Measurements from ENCODE around the gene SPOCK2. TPM values are rescaled to one million over a fixed set of nuclear protein-coding genes. Genes with fewer than 3 reads are reported as not detected.

Gene SPOCK2
- total RNA-seq, 1 experiment from 2014 or later = 0.32 TPM

DNA sequence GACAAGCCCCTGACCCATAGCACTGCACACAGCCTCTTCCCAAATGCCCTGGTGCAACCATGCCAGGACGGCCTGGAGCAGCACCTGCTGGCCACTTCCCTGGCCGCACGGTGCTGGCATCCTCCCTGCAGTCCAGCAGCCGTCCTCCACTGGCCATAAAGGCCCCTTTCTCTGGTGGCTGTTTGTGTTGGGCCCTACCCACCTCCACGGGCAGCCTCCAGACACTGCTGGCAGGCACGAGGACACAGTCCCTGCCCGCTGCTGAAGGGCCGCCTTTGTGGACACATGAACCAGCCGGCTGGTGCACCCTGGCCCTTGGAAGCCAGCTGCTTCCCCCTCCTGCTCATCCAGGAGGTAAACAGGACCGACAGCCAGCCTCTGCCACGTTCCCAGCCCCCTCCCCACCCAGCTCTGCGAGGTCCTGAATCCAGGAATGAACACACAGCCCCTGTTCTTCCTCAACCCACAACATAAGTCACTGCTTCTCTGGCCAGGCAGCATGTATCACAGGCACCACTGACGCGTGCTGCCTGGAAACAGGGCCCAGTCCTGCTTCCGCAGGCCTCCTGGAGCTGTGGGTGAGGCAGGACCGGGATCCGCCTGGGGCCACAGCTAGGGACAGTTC lies 43.8 kb downstream of the SPOCK2 start:
- TF ChIP-seq, protein P1, sequence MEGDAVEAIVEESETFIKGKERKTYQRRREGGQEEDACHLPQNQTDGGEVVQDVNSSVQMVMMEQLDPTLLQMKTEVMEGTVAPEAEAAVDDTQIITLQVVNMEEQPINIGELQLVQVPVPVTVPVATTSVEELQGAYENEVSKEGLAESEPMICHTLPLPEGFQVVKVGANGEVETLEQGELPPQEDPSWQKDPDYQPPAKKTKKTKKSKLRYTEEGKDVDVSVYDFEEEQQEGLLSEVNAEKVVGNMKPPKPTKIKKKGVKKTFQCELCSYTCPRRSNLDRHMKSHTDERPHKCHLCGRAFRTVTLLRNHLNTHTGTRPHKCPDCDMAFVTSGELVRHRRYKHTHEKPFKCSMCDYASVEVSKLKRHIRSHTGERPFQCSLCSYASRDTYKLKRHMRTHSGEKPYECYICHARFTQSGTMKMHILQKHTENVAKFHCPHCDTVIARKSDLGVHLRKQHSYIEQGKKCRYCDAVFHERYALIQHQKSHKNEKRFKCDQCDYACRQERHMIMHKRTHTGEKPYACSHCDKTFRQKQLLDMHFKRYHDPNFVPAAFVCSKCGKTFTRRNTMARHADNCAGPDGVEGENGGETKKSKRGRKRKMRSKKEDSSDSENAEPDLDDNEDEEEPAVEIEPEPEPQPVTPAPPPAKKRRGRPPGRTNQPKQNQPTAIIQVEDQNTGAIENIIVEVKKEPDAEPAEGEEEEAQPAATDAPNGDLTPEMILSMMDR (conservative IDR thresholded peaks at IDR 0.05; ENCODE audit: low read depth, low read length) = no peak
- TF ChIP-seq EZH2 (IDR thresholded peaks at IDR 0.05; ENCODE audit: borderline replicate concordance, low read depth, low read length, poor library complexity, severe bottlenecking) = no peak
- no peaks in the 10 kb centered on the region for H3K9me3 ChIP-seq (ENCODE audit: low read depth, low read length, poor library complexity, severe bottlenecking)
- intact Hi-C loops (cut with micrococcal nuclease; ENCODE audit: unreplicated experiment) = loop anchor here (5.0 to 10.0 kb wide), 5 partner anchors 87 to 730 kb away; partner anchors contain the start of gene SLC29A3
- no peaks in the 10 kb centered on the region for H3K4me1 ChIP-seq (ENCODE audit: insufficient read depth, low read length, poor library complexity, severe bottlenecking)
- no peak overlapping the region for H3K27ac ChIP-seq (ENCODE audit: low read depth, low read length, poor library complexity, severe bottlenecking)
- ChIA-PET CTCF (interaction anchor here (0.6 kb wide), 1 partner anchor 128 kb away, joined by 5 read pairs; no protein-coding TSS in a partner anchor), POLR2A (ENCODE audit: low non-redundant PET) (no interaction called here)
- H3K4me3 ChIP-seq (ENCODE audit: low read depth, low read length, poor library complexity, severe bottlenecking) = no peak overlapping the region
- H3K36me3 ChIP-seq (ENCODE audit: insufficient read depth, low read length, poor library complexity, severe bottlenecking) = no peaks in the 10 kb centered on the region
- no peaks in the 10 kb centered on the region for H3K27me3 ChIP-seq (replicated peaks; ENCODE audit: insufficient read depth, low read depth, low read length, poor library complexity)
- BruUV-seq (replicated peaks) = no TSS peak
- no peak for DNase-seq (ENCODE audit: low spot score)

DNA sequence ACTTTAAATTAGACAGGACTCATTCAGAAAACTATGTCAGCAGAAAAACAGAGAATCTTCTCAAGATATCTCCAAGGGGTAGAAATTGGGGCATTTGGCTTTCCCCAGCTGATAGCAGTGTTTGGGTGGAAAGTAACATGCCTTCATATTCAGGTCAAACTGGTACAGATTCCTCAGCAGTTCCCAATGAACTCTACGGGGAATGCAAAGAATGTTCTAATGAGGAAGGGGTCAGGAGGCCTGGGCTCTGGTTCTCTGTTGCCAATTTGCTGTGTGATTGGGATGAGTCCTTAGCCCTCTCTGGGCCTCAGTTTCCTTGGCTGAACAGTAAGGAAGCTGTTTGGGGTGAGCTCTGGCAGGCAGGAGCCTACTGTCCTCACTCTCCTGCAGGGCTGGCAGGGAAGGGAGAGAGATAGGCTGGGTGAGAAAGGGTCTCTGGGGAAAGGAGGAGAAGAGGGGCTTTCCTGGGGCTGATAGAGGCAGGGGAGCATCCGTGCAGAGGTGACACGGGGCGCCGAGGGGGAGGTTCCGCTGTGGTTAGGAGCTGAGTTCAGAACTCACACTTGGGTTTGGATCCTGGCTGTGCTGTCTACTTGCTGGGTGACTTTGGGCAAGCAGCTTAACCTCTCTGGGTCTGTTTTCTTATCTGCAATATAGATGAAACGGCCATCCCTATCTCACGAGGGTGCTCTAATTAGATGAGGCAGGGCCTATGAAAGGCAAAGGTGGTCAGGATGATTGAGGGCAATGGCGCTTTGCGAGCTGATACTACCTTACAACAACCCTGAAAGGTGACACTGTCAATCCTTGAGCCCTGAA lies 45.1 kb downstream of the SPOCK2 start:
- intact Hi-C loops (cut with micrococcal nuclease; ENCODE audit: unreplicated experiment) = loop anchor here (10.0 kb wide), 1 partner anchor 728 kb away; the partner anchor contains the start of gene SLC29A3
- CTCF ChIA-PET = no interaction called here
- POLR2A ChIA-PET (ENCODE audit: low non-redundant PET) = interaction anchor here (0.7 kb wide), 1 partner anchor 671 kb away, joined by 3 read pairs; no protein-coding TSS in a partner anchor
- Histone ChIP-seq H3K4me3 (ENCODE audit: low read depth, low read length, poor library complexity, severe bottlenecking) (no peak overlapping the region), H3K27ac (ENCODE audit: low read depth, low read length, poor library complexity, severe bottlenecking) (no peak overlapping the region), H3K36me3 (ENCODE audit: insufficient read depth, low read length, poor library complexity, severe bottlenecking) (no peaks in the 10 kb centered on the region), H3K4me1 (ENCODE audit: insufficient read depth, low read length, poor library complexity, severe bottlenecking) (no peaks in the 10 kb centered on the region), H3K9me3 (ENCODE audit: low read depth, low read length, poor library complexity, severe bottlenecking) (no peaks in the 10 kb centered on the region), H3K27me3 (replicated peaks; ENCODE audit: insufficient read depth, low read depth, low read length, poor library complexity) (no peaks in the 10 kb centered on the region)
- no TSS peak for BruUV-seq (replicated peaks)
- no peak for TF ChIP-seq EZH2 (IDR thresholded peaks at IDR 0.05; ENCODE audit: borderline replicate concordance, low read depth, low read length, poor library complexity, severe bottlenecking)
- TF ChIP-seq, protein P1 (conservative IDR thresholded peaks at IDR 0.05; ENCODE audit: low read depth, low read length) = no peak
- no peak for DNase-seq (ENCODE audit: low spot score)

DNA sequence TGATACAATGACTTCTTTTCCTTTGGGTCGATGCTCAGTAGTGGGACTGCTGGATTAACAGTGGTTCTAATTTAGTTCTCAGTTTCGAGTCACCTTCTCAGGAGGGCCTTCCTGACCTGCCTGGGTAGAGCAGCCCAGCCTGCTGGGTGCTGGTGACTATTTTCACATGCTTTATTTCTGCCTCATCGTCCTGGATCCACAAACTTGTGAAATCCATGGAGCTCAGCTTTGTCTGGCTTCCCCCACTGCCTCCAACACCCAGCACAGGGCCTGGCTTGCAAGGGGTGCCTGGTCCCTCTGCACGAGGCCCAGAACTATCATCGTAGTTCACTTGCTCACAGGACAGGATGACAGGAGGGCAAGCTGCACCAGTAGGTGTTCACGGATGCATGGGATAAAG lies 46.9 kb downstream of the SPOCK2 start:
- BruUV-seq (replicated peaks) = no TSS peak
- Histone ChIP-seq H3K27ac (ENCODE audit: low read depth, low read length, poor library complexity, severe bottlenecking) (no peak overlapping the region), H3K4me1 (ENCODE audit: insufficient read depth, low read length, poor library complexity, severe bottlenecking) (no peaks in the 10 kb centered on the region), H3K27me3 (replicated peaks; ENCODE audit: insufficient read depth, low read depth, low read length, poor library complexity) (no peaks in the 10 kb centered on the region), H3K9me3 (ENCODE audit: low read depth, low read length, poor library complexity, severe bottlenecking) (no peaks in the 10 kb centered on the region), H3K36me3 (ENCODE audit: insufficient read depth, low read length, poor library complexity, severe bottlenecking) (no peaks in the 10 kb centered on the region), H3K4me3 (ENCODE audit: low read depth, low read length, poor library complexity, severe bottlenecking) (no peak overlapping the region)
- intact Hi-C loops (cut with micrococcal nuclease; ENCODE audit: unreplicated experiment) = loop anchor here (10.0 kb wide), 1 partner anchor 727 kb away; the partner anchor contains the start of gene SLC29A3
- POLR2A ChIA-PET (ENCODE audit: low non-redundant PET) = interaction anchor here (0.6 kb wide), 1 partner anchor 769 kb away, joined by 3 read pairs; no protein-coding TSS in a partner anchor
- TF ChIP-seq, protein P1 (conservative IDR thresholded peaks at IDR 0.05; ENCODE audit: low read depth, low read length) = no peak
- no peak for TF ChIP-seq EZH2 (IDR thresholded peaks at IDR 0.05; ENCODE audit: borderline replicate concordance, low read depth, low read length, poor library complexity, severe bottlenecking)
- DNase-seq (ENCODE audit: low spot score) = no peak
- CTCF ChIA-PET = interaction anchor here (0.6 kb wide), 1 partner anchor 17 kb away, joined by 3 read pairs; no protein-coding TSS in a partner anchor
